PFSK-1 (cell line): ENCODE measurements around the gene CD300C.

ENCODE experiments used
- FOXP2 ChIP-seq: optimal IDR thresholded peaks from 2 replicates; pipeline ENCODE3; 2011; ENCODE audit warnings: borderline replicate concordance, control low read depth, inconsistent platforms; ENCODE audit not compliant: insufficient read depth; ENCODE audit errors: extremely low read length, extremely low read depth
- POLR2AphosphoS5 ChIP-seq: IDR thresholded peaks from 2 replicates; pipeline ENCODE4 v1.6.1; 2012; ENCODE audit warnings: low read depth, mild to moderate bottlenecking, control low read depth, low read length, moderate library complexity
- SIN3A ChIP-seq: IDR thresholded peaks from 2 replicates; pipeline ENCODE4 v1.6.1; 2012; ENCODE audit warnings: mild to moderate bottlenecking, low read length, moderate library complexity, borderline replicate concordance; ENCODE audit not compliant: insufficient read depth
- TAF1 ChIP-seq: IDR thresholded peaks from 2 replicates; pipeline ENCODE4 v1.6.1; 2012; ENCODE audit warnings: low read length, control low read depth, borderline replicate concordance; ENCODE audit not compliant: insufficient read depth
- TF ChIP-seq, protein P1 (sequence below), 2 experiments: IDR thresholded peaks; 2 replicates each; pipeline versions ENCODE4 v1.6.1 to v1.8.0; 2011 to 2012; ENCODE audit warnings: low read depth in 2 of 2, low read length in 2 of 2, control low read depth in 1 of 2, inconsistent platforms in 1 of 2, mild to moderate bottlenecking in 1 of 2, moderate library complexity in 1 of 2; ENCODE audit not compliant: insufficient read depth in 1 of 2

DNA sequence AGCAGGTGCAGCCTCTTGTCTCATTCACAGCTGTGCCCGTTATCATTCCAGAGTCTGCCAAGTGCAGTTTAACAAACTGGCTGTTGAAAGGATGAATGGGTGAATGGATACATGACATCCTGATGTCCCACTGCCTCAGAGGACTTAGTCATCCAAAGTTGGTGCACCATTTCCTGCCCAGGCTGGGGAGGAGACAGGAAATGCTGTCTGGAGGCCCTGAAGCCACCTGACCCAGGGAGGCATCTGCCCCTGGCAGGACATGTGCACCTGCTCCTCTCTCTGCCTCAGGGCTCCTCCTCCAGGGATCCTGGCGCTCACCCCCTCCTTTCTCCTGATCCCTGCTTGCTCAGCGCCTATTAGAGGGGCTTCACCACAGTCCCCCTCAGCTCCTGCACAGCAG, 1.8 kb upstream of the CD300C start:
- no peak for TF ChIP-seq TAF1
- TF ChIP-seq, protein P1, sequence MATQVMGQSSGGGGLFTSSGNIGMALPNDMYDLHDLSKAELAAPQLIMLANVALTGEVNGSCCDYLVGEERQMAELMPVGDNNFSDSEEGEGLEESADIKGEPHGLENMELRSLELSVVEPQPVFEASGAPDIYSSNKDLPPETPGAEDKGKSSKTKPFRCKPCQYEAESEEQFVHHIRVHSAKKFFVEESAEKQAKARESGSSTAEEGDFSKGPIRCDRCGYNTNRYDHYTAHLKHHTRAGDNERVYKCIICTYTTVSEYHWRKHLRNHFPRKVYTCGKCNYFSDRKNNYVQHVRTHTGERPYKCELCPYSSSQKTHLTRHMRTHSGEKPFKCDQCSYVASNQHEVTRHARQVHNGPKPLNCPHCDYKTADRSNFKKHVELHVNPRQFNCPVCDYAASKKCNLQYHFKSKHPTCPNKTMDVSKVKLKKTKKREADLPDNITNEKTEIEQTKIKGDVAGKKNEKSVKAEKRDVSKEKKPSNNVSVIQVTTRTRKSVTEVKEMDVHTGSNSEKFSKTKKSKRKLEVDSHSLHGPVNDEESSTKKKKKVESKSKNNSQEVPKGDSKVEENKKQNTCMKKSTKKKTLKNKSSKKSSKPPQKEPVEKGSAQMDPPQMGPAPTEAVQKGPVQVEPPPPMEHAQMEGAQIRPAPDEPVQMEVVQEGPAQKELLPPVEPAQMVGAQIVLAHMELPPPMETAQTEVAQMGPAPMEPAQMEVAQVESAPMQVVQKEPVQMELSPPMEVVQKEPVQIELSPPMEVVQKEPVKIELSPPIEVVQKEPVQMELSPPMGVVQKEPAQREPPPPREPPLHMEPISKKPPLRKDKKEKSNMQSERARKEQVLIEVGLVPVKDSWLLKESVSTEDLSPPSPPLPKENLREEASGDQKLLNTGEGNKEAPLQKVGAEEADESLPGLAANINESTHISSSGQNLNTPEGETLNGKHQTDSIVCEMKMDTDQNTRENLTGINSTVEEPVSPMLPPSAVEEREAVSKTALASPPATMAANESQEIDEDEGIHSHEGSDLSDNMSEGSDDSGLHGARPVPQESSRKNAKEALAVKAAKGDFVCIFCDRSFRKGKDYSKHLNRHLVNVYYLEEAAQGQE (IDR thresholded peaks at IDR 0.05; ENCODE audit: insufficient read depth in 1 of 2, low read depth in 2 of 2, low read length in 2 of 2) = no peak
- TF ChIP-seq FOXP2 = no peak
- TF ChIP-seq POLR2AphosphoS5 = no peak
- TF ChIP-seq SIN3A = no peak
